Upper lobe of left lung (tissue), 4 donors: ENCODE measurements around the gene LDAH.

Source experiments
- CTCF ChIP-seq, 6 experiments: fragments of 450-650 bp in 4 of 6; fragments of 200-600 bp in 2 of 6; sonication (generic) in 2 of 6; IDR thresholded peaks; one replicate each; pipeline ENCODE4 v1.5.1; 2016 to 2019; ENCODE audit warnings: antibody characterized with exemption in 6 of 6
- EP300 ChIP-seq, 4 donors: sonication (generic); formaldehyde crosslinking; IDR thresholded peaks; one replicate each; pipeline ENCODE4 v1.5.1; 2017; ENCODE audit warnings: antibody characterized with exemption in 4 of 4, control low read depth in 2 of 4
- POLR2A ChIP-seq, 4 donors: fragments of 450-650 bp; IDR thresholded peaks; one replicate each; pipeline ENCODE4 v1.5.1; 2016 to 2017; ENCODE audit warnings: antibody characterized with exemption in 4 of 4, mild to moderate bottlenecking in 2 of 4
- POLR2AphosphoS5 ChIP-seq, 2 donors: sonication (generic); formaldehyde crosslinking; IDR thresholded peaks; one replicate each; pipeline ENCODE4 v1.5.1; 2017; ENCODE audit warnings: antibody characterized with exemption in 2 of 2

- TF ChIP-seq POLR2A (IDR thresholded peaks at IDR 0.05) (no peak), CTCF (IDR thresholded peaks at IDR 0.05) (no peak), POLR2AphosphoS5 (IDR thresholded peaks at IDR 0.05) (no peak), EP300 (IDR thresholded peaks at IDR 0.05) (no peak)
Measured at GRCh38 chr2:20706786-20707185, 116.1 kb downstream of the LDAH start.
